ENCODE data around the gene IL20.

GRCh38 chr1:206821493-206821892, 43.9 kb upstream of the IL20 start:
- TF ChIP-seq CTCF (IDR thresholded peaks at IDR 0.05) (no peak), POLR2A (IDR thresholded peaks at IDR 0.05) (no peak)
